Heart left ventricle (tissue), 13 donors: ENCODE measurements around the gene HSD11B2.

ENCODE experiments used
- POLR2A ChIP-seq, 2 donors: fragments of 450-650 bp; IDR thresholded peaks; one replicate each; pipeline ENCODE4 v1.6.1; 2017; ENCODE audit warnings: antibody characterized with exemption in 2 of 2, mild to moderate bottlenecking in 2 of 2, moderate library complexity in 2 of 2
- TF ChIP-seq, protein P1 (sequence below), 12 donors: fragments of 200-600 bp; sonication (generic) in 4 of 12; IDR thresholded peaks; one replicate each; pipeline versions ENCODE4 v1.5.0 to v1.8.0; 2018 to 2022; ENCODE audit warnings: antibody characterized with exemption in 12 of 12, mild to moderate bottlenecking in 5 of 12
- donor health status: ischemic (EF 13 %, LVEDD 7.1; RV severe dilation, severe dysfunction).
- donor health status: DM: no; HTN: yes; CAD: no.
- donor health status: DM: no; HTN: no; CAD: no.
- donor health status: ischemic (EF 25% LVEDD 6.9; RV normal size, moderate dysfunction).
- donor health status: ischemic (EF 25% LVEDD 5.7; RV mildly dilated, moderate dysfunction).
- donor health status: ischemic (EF 35%, LVEDD 5.7; RV mildly dilated, moderate dysfunction).
- donor health status: nonischemic (EF 11% LVEDD 7.7; RV severe dilation, severe dysfunction).
- donor health status: DM: yes; HTN: yes; CAD: no.
- donor health status: PGD.
- donor health status: ischemic (EF 29% LVEDD 5.4; RV normal size, mild dysfunction).
- donor health status: nonischemic (EF 23%, LVEDD 6.1; RV moderate dilation, normal function).

DNA sequence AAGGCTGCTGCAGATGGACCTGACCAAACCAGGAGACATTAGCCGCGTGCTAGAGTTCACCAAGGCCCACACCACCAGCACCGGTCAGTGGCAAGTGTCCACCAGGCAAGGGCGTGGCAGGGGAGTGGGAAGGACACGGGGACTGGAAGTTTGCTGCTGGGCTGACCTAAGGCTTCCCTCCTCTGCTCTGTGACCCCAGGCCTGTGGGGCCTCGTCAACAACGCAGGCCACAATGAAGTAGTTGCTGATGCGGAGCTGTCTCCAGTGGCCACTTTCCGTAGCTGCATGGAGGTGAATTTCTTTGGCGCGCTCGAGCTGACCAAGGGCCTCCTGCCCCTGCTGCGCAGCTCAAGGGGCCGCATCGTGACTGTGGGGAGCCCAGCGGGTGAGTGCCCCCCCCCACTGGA, 4.8 kb downstream of the HSD11B2 start:
- TF ChIP-seq, protein P1, sequence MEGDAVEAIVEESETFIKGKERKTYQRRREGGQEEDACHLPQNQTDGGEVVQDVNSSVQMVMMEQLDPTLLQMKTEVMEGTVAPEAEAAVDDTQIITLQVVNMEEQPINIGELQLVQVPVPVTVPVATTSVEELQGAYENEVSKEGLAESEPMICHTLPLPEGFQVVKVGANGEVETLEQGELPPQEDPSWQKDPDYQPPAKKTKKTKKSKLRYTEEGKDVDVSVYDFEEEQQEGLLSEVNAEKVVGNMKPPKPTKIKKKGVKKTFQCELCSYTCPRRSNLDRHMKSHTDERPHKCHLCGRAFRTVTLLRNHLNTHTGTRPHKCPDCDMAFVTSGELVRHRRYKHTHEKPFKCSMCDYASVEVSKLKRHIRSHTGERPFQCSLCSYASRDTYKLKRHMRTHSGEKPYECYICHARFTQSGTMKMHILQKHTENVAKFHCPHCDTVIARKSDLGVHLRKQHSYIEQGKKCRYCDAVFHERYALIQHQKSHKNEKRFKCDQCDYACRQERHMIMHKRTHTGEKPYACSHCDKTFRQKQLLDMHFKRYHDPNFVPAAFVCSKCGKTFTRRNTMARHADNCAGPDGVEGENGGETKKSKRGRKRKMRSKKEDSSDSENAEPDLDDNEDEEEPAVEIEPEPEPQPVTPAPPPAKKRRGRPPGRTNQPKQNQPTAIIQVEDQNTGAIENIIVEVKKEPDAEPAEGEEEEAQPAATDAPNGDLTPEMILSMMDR (IDR thresholded peaks at IDR 0.05): no peak
- no peak for TF ChIP-seq POLR2A (IDR thresholded peaks at IDR 0.05)
